HG03108 (cell line): ENCODE data around the gene THSD7B.
"Not testable (repeated sequence)": the region's sequence is repeated elsewhere in the genome, so short reads cannot be mapped to it uniquely, and the experiment has no call there.

Experiments
- ATAC-seq: cut with Tn5 transposase; IDR thresholded peaks from one replicate; pipeline ENCODE4 v1.9.1; 2021; ENCODE audit warnings: moderate library complexity; ENCODE audit not compliant: unreplicated experiment

THSD7B gene

GRCh38 chr2:136927156-136927555 is 161.8 kb downstream of the THSD7B start:
- ATAC-seq: no peak

- ATAC-seq: no peak
Measured at GRCh38 chr2:136929531-136929930, 164.2 kb downstream of the THSD7B start.

- no peak for ATAC-seq
Measured at GRCh38 chr2:136932700-136933099, 167.4 kb downstream of the THSD7B start.

DNA sequence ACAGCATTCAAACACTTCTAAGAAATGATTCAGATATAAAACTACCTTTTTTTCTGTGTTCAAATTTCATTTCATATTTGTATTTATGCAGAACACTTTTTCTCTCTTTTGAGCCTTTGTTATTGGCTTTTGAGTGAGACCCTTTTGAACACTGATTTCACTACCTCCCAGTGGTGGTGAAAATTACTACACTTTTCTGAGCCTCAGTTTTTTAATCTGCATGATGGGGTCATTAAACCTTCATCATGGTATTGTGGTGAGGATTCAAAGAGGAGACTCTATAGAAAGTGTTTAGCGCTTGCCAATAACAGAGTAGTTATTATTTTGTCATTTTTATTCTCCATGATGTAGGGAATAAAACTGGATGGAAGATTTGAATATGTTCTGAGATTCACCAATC is 169.8 kb downstream of the THSD7B start:
- ATAC-seq: no peak

DNA sequence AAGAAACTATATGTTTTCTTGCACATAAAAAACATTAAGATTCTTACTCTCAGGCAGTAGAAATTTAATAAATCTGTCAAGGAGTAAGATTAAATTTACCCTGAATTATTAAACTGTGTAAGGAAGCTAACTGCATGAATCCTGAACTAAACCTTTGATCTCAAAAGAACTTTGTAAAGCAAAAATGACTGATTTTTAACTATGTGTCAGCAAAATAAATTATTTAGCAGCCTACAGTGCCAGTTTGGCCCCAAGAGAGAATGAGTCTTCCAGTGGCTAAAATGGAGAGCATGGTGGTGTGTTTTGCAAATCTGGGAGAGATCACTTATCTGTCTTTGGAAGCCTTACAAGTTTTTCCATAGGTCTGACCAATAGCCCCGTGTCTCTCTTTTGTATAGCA is 190.7 kb downstream of the THSD7B start:
- no peak for ATAC-seq

DNA sequence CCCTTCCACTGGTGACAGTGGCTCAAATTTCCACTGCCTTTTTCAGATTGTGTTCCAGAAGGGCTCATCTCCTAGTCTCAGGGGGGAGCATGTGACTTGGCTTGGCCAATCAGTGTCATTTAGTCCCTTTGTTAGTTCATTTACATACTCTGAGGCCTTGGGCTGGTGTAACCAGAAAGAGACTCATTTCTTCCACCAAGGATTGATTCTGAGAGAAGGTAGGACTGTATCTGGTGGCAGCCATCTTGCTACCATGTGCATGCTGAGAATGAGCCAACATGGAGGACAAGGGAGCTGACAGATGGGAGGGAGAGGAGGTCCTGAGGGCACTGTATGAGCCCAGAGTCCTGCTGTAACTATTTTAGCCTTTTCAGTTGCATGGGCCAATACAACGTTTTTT is 191.7 kb downstream of the THSD7B start:
- ATAC-seq: no peak

- no peak for ATAC-seq
Measured at GRCh38 chr2:136962105-136962725, 196.9 kb downstream of the THSD7B start.

DNA sequence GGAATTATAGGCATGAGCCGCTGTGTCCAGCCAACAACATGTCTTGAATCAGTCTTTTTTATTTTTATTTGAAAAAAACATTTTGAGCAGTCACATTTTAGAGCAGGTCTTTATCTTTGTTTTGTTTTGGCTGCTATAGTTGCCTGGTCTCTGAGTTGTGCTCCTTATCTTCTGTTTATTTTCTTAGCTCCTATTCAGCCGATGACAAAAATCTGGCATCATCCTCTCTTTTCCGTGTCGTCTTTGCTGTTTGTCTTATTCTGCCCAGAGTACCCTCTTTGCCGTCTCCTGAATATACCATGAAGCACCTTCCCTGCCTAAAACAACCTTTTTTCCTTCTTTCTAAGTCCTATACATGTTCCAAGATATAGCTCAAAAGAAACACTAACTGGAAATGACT is 201.1 kb downstream of the THSD7B start:
- no peak for ATAC-seq

DNA sequence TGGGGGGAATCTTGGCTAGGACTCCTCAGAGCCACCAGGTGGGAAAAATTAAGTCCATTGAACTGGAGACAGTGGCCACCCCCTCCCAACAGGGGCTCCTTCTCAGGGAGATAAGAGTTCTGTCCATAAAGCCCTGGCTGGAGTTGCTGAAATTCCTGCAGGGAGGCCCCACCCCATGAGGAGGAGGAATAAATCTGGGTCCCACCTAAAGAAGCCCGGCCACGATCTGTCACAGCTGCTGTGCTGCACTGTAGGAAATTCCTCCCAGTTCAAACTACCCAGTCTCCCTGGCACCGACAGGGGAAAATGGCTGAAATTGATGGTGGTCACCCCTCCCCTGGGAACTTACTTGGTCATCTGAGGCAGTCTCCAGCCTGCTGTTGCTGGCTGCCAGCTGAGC is 215.0 kb downstream of the THSD7B start:
- no peak for ATAC-seq

DNA sequence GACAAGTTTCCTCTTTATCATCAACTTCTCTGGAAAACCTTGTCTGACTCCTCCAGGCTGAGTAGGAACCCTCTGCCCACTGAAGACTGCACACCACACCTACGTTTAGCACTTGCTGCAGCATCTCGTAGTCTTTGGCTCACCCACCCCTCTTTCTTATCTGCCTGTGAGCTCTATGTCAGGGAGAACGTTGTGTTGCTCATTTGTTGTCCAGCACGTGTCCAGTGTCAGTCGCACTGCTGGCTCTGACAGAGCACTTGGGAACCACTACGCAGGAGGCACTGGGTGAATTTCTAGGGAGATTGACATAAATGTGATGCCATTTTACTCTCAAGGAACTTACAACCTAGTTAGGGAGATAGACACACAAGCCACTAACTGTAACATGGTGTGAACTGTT is 216.3 kb downstream of the THSD7B start:
- ATAC-seq: not testable (repeated sequence)

- ATAC-seq: no peak
Measured at GRCh38 chr2:136985044-136985443, 219.7 kb downstream of the THSD7B start.

DNA sequence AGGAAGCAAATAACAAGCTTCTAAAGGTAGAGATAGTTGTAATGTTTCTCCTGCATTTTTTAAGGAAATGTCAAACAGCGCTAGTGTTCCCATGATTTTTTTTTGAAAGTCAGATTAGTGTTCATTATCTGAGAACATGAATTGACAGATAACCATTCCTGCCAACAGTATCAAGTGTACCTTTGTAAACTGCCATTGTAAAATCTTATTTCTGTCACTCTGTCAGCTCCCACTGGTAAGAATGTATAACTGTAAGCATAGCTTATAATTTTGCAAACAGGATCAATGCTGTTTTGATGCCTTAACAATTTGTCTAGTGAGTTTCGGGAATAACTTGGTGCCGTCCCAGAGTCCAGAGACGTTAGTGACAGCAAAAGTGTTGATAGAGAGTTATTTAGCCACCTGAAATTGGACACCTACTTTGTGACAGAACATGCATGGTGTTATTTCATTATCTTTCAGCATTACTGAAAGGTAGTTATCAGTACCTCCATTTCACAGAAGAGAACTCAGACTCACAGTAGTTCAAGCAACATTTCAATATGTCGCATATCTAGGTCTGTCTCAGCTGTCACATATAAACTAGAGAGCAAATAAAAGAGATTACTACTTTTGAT is 221.4 kb downstream of the THSD7B start:
- ATAC-seq: no peak

GRCh38 chr2:136990316-136990715 is 225.0 kb downstream of the THSD7B start:
- no peak for ATAC-seq

DNA sequence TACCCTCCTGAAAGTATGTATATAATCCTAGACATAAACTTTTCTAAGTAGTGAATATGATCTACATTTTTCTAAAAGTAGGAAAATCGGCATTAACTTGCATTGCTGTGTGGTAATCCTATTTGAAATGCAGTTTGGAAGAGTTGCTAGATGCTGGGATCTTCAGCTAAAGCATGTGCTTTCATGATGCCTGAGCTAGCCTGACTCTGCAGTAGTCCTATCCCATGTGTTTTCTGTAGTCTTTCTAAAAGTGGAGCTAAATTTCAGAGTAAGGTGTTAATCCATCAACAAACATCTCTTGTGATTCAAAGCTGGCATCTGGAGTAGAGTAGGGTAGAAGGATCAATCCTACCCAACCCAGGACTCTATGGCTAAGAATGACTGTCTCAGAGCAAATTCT is 229.4 kb downstream of the THSD7B start:
- no peak for ATAC-seq

DNA sequence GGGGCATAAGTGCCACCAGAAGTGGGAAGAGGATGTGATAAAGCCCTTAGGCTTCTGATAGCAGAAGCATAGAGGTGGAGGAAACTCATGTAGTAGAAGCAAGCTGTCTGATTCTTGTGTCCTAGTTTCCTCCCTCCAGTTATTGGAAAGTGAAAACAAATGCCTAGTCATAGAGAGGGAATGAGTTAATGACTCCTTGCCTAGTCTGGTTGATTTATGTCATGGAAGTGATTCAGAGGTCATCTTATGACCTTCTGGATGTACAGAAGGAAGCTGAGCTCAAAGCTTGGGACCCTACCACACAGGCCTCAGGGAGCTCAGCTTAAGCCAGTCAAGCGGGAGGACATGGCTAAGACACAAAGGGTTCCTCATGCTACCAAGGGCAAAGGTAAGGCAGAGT is 232.2 kb downstream of the THSD7B start:
- ATAC-seq: no peak

DNA sequence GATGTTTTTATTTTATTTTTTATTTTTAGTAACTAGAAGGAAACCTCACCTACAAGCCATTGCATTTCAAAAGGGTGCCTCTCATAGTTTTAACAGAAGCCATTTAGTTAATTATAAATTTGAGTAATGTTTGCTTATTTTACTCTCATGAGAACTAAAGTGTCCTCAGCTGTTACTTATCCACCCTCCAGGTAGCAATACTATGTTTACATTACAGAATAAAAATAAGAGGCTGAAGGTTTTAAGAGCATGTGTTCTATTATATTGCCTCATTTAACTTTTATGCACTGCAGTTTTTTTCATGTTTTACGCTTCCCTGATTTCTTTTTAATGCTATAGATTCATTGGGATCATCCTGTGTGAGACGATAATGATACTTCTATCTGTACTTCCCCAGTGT is 235.5 kb downstream of the THSD7B start:
- no peak for ATAC-seq

- no peak for ATAC-seq
Measured at GRCh38 chr2:137002896-137003295, 237.6 kb downstream of the THSD7B start.

DNA sequence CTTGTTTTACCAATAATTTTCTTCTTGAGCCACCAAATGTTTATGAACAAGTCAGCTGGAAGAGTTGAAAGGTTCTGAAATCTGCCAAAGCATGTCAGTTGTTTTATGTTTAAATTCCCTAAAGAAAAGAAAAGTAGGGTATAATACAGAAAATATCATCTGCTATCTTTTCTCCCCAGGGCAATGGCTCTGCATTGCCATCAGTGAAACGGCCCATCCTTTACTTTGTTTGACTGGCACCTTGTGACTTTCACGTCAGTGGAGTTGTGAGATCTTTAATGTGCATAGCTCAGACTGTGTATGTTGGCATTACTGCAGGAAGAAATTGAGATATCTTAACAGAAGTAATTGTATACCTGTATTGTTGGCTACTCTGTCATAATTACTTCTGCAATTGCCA is 239.9 kb downstream of the THSD7B start:
- ATAC-seq: no peak

DNA sequence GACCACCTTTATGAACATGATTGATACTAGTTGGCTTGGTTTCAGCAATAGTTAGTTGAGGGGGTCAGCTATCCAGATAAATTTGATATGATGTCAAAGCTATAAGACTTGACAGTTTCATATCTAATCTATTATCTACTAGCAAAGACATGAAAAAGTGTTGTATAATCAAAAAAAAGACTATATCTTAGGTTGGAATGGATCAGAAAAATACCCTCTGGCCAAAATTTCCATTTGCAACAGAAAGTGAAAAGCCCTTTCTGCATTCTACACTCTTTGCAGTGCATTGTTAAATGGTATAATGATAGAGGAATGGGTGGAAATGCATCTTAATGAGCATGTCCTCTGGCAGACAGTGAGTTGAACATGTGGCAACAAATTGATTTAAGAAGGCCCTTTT is 242.6 kb downstream of the THSD7B start:
- no peak for ATAC-seq

- ATAC-seq: no peak
Measured at GRCh38 chr2:137009953-137010352, 244.6 kb downstream of the THSD7B start.

DNA sequence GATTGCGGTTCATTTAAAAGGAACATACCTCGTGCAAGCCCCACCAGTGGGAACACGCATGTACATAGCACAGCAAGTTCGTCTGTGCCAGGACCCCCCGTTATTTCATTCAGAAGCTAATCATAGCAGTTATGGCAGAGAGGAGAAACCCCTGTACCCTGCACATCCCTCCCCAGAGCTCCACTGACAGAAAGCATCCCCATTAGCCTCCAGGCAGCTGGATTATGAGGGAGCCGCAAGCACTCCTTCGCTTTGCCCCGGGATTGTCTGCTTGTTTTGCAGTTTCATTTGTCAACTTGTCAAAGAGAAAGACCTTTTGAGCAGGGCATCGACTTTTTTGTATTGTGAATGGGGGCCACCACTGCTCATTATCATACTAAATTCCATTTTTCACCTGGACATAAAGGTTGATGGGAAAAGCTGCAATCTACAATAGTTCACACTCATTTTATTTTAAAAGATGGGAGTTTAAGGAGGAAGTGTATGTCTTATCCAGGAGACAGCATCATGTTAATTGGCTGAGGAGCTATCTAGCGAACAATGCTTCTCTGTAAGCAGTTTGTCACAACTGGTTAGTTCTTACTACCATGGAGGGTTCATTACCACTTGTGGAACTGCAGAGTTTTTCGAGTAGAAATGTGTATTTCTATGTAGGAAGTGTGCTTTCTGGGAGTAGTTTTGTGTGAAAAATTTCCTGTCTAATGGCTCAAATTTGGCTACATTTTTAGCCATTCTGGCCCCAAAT is 255.3 kb downstream of the THSD7B start:
- no peak for ATAC-seq

DNA sequence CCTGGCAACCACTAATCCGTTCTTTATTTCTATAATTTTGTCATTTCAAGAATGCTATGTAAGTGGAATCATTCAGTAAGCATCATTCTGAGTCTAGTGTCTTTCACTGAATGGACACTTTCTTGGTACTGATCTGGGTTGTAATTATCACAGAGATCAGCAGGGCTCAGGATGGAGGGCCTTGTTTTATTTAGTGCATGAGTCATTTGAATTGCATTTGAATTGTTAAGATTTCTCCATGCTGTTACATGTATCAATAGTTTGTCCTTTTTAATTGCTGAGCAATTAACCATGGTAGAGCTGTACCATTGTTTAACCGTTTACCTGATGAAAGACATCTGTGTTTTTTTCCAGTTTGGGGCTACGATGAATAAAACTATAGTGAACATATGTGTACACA is 256.4 kb downstream of the THSD7B start:
- no peak for ATAC-seq
